Measurements from ENCODE around the gene SUSD4. TPM values are rescaled to one million over a fixed set of nuclear protein-coding genes. Genes with fewer than 3 reads are reported as not detected.

The SUSD4 gene
- polyA plus RNA-seq, 1 of the 3 experiments (the other 2 are of a cell fraction): 0.31 TPM

- no peak overlapping the region for H3K9ac ChIP-seq
- H3K36me3 ChIP-seq (replicated peaks in 1 of 2; ENCODE audit: control insufficient read depth in 1 of 2, insufficient read depth in 2 of 2, low read length in 1 of 2): no peaks in the 10 kb centered on the region
- H3K9me3 ChIP-seq: no peaks in the 10 kb centered on the region
- CTCF ChIA-PET: no interaction called here
- DNase-seq: no peak
- H3K27me3 ChIP-seq (ENCODE audit: insufficient read depth): no peaks in the 10 kb centered on the region
- H3F3A ChIP-seq (replicated peaks; ENCODE audit: insufficient read depth): no peaks in the 10 kb centered on the region
- H3K79me2 ChIP-seq (ENCODE audit: insufficient read depth): no peaks in the 10 kb centered on the region
- TF ChIP-seq RFX5 (IDR thresholded peaks at IDR 0.05; ENCODE audit: low read length) (no peak), NRF1 (IDR thresholded peaks at IDR 0.05; ENCODE audit: low read depth, low read length) (no peak), ZBTB33 (IDR thresholded peaks at IDR 0.05; ENCODE audit: borderline replicate concordance, low read depth) (no peak), SMC3 (IDR thresholded peaks at IDR 0.05; ENCODE audit: low read depth, low read length) (no peak), TEAD4 (IDR thresholded peaks at IDR 0.05; ENCODE audit: borderline replicate concordance, insufficient read depth) (no peak), FOXJ3 (CRISPR knock-in tag; IDR thresholded peaks at IDR 0.05) (no peak), RXRA (IDR thresholded peaks at IDR 0.05; ENCODE audit: borderline replicate concordance, low read depth) (no peak), RCOR1 (IDR thresholded peaks at IDR 0.05; ENCODE audit: low read length) (no peak), POLR2AphosphoS5 (IDR thresholded peaks at IDR 0.05; ENCODE audit: low read depth, low read length) (no peak), MXI1 (IDR thresholded peaks at IDR 0.05; ENCODE audit: low read depth, low read length) (no peak)
- H2AFZ ChIP-seq (ENCODE audit: low read depth): no peak overlapping the region
- H3K9me2 ChIP-seq: no peaks in the 10 kb centered on the region
- H3K4me3 ChIP-seq (ENCODE audit: low read depth in 2 of 2, low read length in 1 of 2): no peak overlapping the region
- H4K20me1 ChIP-seq (ENCODE audit: insufficient read depth): no peaks in the 10 kb centered on the region
- no peak overlapping the region for H3K27ac ChIP-seq (ENCODE audit: low read depth in 2 of 2, low read length in 1 of 2)
- no peaks in the 10 kb centered on the region for H3K4me1 ChIP-seq (ENCODE audit: control insufficient read depth in 1 of 2, insufficient read depth in 2 of 2, low read depth in 1 of 2, low read length in 1 of 2)
- POLR2A ChIA-PET: no interaction called here
- WGBS (ENCODE audit: low lambda C conversion rate): 44% methylated on average over 3 of the region's 3 CpGs
- no peak overlapping the region for H3K4me2 ChIP-seq
Observed at GRCh38 chr1:223403184-223403815, 39.3 kb upstream of the SUSD4 start.

GRCh38 chr1:223402790-223403142 is 38.8 kb upstream of the SUSD4 start:
- Histone ChIP-seq H3K27ac (ENCODE audit: low read depth in 2 of 2, low read length in 1 of 2) (no peak overlapping the region), H3F3A (replicated peaks; ENCODE audit: insufficient read depth) (no peaks in the 10 kb centered on the region), H3K36me3 (replicated peaks in 1 of 2; ENCODE audit: control insufficient read depth in 1 of 2, insufficient read depth in 2 of 2, low read length in 1 of 2) (no peaks in the 10 kb centered on the region), H3K9ac (no peak overlapping the region), H3K79me2 (ENCODE audit: insufficient read depth) (no peaks in the 10 kb centered on the region), H4K20me1 (ENCODE audit: insufficient read depth) (no peaks in the 10 kb centered on the region), H3K9me2 (no peaks in the 10 kb centered on the region), H3K9me3 (no peaks in the 10 kb centered on the region), H3K4me3 (ENCODE audit: low read depth in 2 of 2, low read length in 1 of 2) (no peak overlapping the region), H3K4me2 (no peak overlapping the region; the same call in 1 of the 2 replicates), H3K27me3 (ENCODE audit: insufficient read depth) (no peaks in the 10 kb centered on the region), H3K4me1 (ENCODE audit: control insufficient read depth in 1 of 2, insufficient read depth in 2 of 2, low read depth in 1 of 2, low read length in 1 of 2) (no peaks in the 10 kb centered on the region), H2AFZ (ENCODE audit: low read depth) (no peak overlapping the region)
- ChIA-PET CTCF (no interaction called here), POLR2A (no interaction called here)
- no peak for DNase-seq
- TF ChIP-seq USF2 (IDR thresholded peaks at IDR 0.05; ENCODE audit: borderline replicate concordance, low read depth, low read length) (no peak), USF1 (IDR thresholded peaks at IDR 0.05; ENCODE audit: borderline replicate concordance, low read depth) (no peak), RCOR1 (IDR thresholded peaks at IDR 0.05; ENCODE audit: low read length) (no peak), RFX5 (IDR thresholded peaks at IDR 0.05; ENCODE audit: low read length) (no peak), NRF1 (IDR thresholded peaks at IDR 0.05; ENCODE audit: low read depth, low read length) (no peak)
- WGBS (ENCODE audit: low lambda C conversion rate): 21% methylated on average over 2 of the region's 2 CpGs

Measured in SK-N-SH (cell line).